HG02943 (cell line): ENCODE measurements around the gene ZSCAN5B.
"Not testable (repeated sequence)": the region's sequence is repeated elsewhere in the genome, so short reads cannot be mapped to it uniquely, and the experiment has no call there.

ENCODE experiments used
- ATAC-seq: cut with Tn5 transposase; IDR thresholded peaks from one replicate; pipeline ENCODE4 v1.9.1; 2021; ENCODE audit warnings: mild to moderate bottlenecking, low read depth, moderate library complexity; ENCODE audit not compliant: unreplicated experiment

The ZSCAN5B gene

DNA sequence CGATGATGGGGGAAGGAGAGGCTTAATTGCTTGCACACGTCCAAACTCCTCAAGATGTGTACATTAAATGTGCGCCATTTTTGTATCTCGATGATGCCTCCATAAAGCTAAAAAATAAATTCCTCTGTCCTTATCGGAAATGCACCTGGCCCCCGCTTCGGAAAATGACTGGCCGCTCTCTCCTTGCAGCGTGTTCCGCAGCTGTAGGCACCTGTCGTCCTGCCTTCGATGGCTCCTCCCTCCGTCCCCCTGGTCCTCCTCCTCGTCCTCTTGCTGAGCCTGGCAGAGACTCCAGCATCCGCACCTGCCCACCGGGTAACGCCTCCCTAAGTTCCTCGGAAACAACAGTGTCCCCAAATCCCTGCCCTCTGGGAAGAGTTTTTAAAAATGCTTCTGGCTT, 20.7 kb downstream of the ZSCAN5B start:
- ATAC-seq = no peak

- not testable (repeated sequence) for ATAC-seq
Observed at GRCh38 chr19:56176310-56176709, 21.3 kb downstream of the ZSCAN5B start.

GRCh38 chr19:56175861-56176307, 21.7 kb downstream of the ZSCAN5B start, which contains the start of gene GALP:
GALP (plus strand) TSS chr19:56176008; CDS start chr19:56177109, 1,101 bp downstream.
- not testable (repeated sequence) for ATAC-seq

DNA sequence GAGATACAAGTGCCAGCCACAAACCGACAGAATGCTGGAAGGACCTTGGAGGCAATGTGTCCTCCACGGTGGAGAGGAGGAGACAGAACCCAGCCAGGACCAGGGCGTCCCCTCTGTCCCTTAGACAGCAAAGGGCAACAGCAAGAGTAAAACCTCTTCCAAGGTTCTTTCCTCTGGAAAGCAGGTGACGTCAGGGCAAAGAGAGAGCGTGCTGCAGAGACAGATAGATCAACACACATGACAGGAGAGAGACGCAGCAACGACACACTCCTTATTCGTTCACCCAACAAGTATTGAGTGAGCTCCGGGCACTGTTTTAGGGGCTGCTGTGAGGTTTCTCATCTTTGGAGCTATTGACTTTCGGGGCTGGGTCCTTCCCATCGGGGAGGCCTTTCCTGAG, 23.0 kb downstream of the ZSCAN5B start:
- no peak for ATAC-seq

DNA sequence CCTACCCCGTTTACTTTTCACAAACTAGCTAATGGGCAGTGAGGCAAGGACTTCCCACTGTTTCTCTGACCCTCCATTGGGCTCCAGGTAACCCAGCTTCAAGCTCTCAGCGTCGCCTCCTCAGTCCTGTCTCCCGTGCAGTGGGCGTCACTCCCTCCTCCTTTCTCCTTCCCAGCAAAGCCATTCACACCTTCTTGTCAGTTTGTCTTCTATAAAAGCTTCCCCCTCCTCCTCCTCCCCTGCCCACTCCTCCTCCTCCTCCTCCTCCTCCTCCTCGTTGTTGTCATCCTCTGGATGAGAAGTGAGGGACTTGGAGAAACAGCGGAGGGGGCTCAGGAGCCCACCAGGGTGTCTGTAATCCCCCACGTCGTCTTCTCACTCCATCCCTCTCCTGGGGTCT, 23.5 kb downstream of the ZSCAN5B start:
- ATAC-seq = no peak

- no peak for ATAC-seq
Observed at GRCh38 chr19:56170261-56170660, 27.3 kb downstream of the ZSCAN5B start.

DNA sequence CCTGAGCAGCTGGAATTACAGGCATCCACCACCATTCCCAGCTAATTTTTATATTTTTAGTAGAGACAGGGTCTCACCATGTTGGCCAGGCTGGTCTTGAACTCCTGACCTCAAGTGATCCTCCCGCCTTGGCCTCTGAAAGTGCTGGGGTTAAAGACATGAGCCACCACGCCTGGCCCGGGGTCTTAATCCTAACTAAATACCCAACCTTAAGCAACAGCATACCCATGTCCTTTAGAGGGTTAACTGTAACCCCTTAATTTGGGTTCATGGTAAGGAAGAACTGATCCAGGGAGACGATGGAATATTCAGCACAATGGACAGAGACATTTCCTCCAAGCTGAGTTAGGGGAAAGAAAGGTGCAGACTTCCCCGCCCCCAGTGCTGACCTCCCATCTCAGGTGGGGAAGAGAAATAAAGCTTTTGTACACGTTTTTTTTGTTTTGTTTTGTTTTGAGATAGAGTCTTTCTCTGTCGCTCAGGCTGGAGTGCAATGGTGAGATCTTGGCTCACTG, 30.5 kb downstream of the ZSCAN5B start:
- ATAC-seq = no peak

- no peak for ATAC-seq
Observed at GRCh38 chr19:56163097-56163496, 34.5 kb downstream of the ZSCAN5B start.

DNA sequence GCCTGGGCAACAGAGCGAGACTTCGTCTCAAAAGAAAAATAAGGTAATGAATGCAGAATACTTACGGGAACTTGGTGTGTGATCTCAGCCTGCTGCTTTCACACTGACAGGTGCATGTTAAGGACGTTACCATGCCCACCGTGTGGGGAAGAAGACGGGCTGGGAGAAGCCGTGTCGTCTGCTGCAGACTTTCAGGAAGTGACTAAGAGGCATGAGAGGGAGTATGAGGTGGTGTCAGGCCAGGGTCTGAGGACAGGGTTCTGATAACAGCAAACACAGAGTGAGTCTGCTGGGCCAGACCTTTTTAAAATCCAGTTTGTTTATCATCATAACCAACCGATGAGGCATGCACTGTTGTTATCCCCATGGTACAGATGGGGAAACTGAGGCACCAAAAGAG, 35.3 kb downstream of the ZSCAN5B start:
- ATAC-seq = no peak

- ATAC-seq = no peak
Observed at GRCh38 chr19:56161534-56161933, 36.0 kb downstream of the ZSCAN5B start.

- ATAC-seq = no peak
Observed at GRCh38 chr19:56159622-56160271, 37.8 kb downstream of the ZSCAN5B start.

GRCh38 chr19:56159009-56159559, 38.5 kb downstream of the ZSCAN5B start:
- ATAC-seq = no peak

GRCh38 chr19:56158170-56158757, 39.3 kb downstream of the ZSCAN5B start:
- no peak for ATAC-seq

- no peak for ATAC-seq
Observed at GRCh38 chr19:56156768-56157167, 40.8 kb downstream of the ZSCAN5B start.

GRCh38 chr19:56155124-56155687, 42.4 kb downstream of the ZSCAN5B start:
- no peak for ATAC-seq

DNA sequence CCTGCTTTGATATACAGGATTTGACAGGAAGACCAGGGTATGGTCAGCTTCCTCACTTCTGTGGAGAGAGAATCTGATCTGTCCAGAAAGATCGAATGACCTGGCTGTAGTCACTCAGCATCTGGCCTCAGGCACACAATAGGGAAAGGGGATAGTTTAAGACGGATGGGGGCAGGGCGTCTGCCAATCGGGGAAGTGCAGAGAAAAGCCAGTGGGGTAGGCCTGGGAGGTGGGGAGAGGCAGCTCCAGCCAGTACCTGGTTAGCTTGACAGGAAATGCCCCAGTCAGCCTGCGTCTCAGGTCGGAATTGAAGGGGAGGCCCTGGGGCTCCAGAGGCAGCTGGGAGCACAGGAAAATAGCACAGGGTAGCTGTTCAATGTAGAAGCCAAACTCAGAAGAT, 44.1 kb downstream of the ZSCAN5B start:
- ATAC-seq = no peak

- no peak for ATAC-seq
Observed at GRCh38 chr19:56152644-56153043, 44.9 kb downstream of the ZSCAN5B start.

DNA sequence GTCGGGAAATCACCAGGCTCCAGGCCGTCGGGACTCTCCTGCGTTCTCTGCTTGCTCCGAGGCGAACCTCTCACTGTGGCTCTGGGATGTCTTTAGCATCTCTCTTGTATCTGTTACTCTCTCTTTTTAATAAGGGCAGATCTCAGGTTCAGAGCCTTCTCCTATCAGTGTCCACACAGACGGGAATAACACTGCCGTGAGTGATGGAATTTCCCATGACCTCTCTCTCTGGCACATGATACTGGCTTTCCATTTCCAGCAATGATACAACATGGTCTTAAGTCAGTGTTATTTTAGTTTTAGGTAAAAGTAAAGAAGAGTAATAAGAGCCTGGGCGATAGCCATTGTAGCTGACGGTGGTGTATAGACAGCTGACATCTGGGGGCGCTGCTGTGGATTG, 47.2 kb downstream of the ZSCAN5B start:
- ATAC-seq = no peak

DNA sequence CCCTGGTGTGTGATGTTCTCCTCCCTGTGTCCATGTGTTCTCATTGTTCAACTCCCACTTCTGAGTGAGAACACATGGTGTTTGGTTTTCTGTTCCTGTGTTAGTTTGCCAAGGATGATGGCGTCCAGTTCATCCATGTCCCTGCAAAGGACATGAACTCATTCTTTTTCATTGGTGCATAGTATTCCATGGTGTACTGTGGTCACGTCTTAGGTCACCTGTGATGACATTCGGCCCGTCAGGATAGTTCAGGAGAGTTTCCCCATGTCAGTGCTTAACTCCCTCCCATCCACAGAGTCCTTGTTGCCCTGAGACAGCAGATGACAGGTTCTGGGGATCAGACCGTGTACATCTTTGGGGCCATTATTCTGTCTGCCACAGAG, 47.9 kb downstream of the ZSCAN5B start:
- ATAC-seq = no peak

GRCh38 chr19:56148955-56149655, 48.5 kb downstream of the ZSCAN5B start:
- not testable (repeated sequence) for ATAC-seq

DNA sequence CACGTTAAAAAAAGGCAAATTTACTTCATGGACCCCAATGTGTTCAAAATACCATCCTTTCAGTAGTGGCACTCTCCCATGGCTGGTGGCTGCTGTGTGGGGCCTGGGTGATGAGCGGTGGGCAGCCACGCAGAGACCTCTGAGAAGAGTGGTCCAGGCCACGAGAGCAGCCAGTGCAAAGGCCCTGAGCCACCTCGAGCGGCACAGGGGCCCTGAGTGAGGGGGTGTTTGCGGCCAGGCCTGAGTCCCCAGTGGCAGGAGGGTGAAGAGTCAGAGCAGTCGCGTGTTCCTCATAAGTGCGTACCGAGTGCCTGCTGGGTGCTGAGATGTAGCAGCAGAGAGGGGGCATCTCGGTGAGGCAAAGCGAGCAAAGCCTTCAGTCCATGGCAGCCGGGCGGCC, 49.5 kb downstream of the ZSCAN5B start:
- ATAC-seq = no peak
